Glutamatergic neuron (in vitro differentiated cells): ENCODE data around the gene VWA2. TPM values are rescaled to one million over a fixed set of nuclear protein-coding genes. Genes with fewer than 3 reads are reported as not detected.

Experiments
- DNase-seq: peaks from one replicate; pipeline ENCODE4 v3.0.0; 2022
- H3K27ac Mint-ChIP-seq: one replicate; pipeline ENCODE4 v1.8.0; 2020; ENCODE audit warnings: mild to moderate bottlenecking, mixed read lengths, inconsistent platforms; ENCODE audit not compliant: unreplicated experiment
- H3K27me3 Mint-ChIP-seq: one replicate; pipeline ENCODE4 v1.8.0; 2020; ENCODE audit warnings: mild to moderate bottlenecking, moderate library complexity, mixed read lengths, inconsistent platforms; ENCODE audit not compliant: unreplicated experiment
- H3K36me3 Mint-ChIP-seq: one replicate; pipeline ENCODE4 v1.8.0; 2020; ENCODE audit warnings: mild to moderate bottlenecking, mixed read lengths, inconsistent platforms; ENCODE audit not compliant: unreplicated experiment
- H3K4me1 Mint-ChIP-seq: one replicate; pipeline ENCODE4 v1.8.0; 2020; ENCODE audit warnings: mild to moderate bottlenecking, low read depth, mixed read lengths, inconsistent platforms; ENCODE audit not compliant: unreplicated experiment
- H3K4me3 Mint-ChIP-seq: one replicate; pipeline ENCODE4 v1.8.0; 2020; ENCODE audit warnings: mild to moderate bottlenecking, mixed read lengths, inconsistent platforms; ENCODE audit not compliant: unreplicated experiment
- H3K9me3 Mint-ChIP-seq: one replicate; pipeline ENCODE4 v1.8.0; 2020; ENCODE audit warnings: mild to moderate bottlenecking, moderate library complexity, mixed read lengths, inconsistent platforms; ENCODE audit not compliant: unreplicated experiment
- total RNA-seq: library from RNA; stranded (reverse); fragmentation: NEBNext Ultra II Directional; extraction: Animal tissue kit (Norgen Biotek cat#: 25700); gene quantifications from one replicate; pipeline ENCODE4 v1.2.1, GENCODE V29; 2021; ENCODE audit not compliant: unreplicated experiment
- TF ChIP-seq, protein P1 (sequence below): fragments of 200-600 bp; sonication (generic); IDR thresholded peaks from one replicate; pipeline ENCODE4 v1.5.0; 2021; ENCODE audit not compliant: partially characterized antibody, unreplicated experiment

Gene VWA2
- total RNA-seq, 1 donor from 2014 or later = not detected

GRCh38 chr10:114278140-114278883 is 39.3 kb downstream of the VWA2 start:
- Mint-ChIP-seq H3K9me3 (peaks cover 1% of the 10 kb centered on the region), H3K36me3 (no peaks in the 10 kb centered on the region), H3K4me1 (no peaks in the 10 kb centered on the region), H3K27me3 (peaks cover 5% of the 10 kb centered on the region), H3K27ac (no peak overlapping the region), H3K4me3 (no peak overlapping the region)
- TF ChIP-seq, protein P1, sequence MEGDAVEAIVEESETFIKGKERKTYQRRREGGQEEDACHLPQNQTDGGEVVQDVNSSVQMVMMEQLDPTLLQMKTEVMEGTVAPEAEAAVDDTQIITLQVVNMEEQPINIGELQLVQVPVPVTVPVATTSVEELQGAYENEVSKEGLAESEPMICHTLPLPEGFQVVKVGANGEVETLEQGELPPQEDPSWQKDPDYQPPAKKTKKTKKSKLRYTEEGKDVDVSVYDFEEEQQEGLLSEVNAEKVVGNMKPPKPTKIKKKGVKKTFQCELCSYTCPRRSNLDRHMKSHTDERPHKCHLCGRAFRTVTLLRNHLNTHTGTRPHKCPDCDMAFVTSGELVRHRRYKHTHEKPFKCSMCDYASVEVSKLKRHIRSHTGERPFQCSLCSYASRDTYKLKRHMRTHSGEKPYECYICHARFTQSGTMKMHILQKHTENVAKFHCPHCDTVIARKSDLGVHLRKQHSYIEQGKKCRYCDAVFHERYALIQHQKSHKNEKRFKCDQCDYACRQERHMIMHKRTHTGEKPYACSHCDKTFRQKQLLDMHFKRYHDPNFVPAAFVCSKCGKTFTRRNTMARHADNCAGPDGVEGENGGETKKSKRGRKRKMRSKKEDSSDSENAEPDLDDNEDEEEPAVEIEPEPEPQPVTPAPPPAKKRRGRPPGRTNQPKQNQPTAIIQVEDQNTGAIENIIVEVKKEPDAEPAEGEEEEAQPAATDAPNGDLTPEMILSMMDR = no peak
- DNase-seq = no peak

- no peak for DNase-seq
- Mint-ChIP-seq H3K9me3 (peaks cover 1% of the 10 kb centered on the region), H3K36me3 (no peaks in the 10 kb centered on the region), H3K4me1 (no peaks in the 10 kb centered on the region), H3K27ac (no peak overlapping the region), H3K27me3 (peaks cover 5% of the 10 kb centered on the region), H3K4me3 (no peak overlapping the region)
- TF ChIP-seq, protein P1 = no peak
These were observed 39.8 kb downstream of the VWA2 start for GRCh38 chr10:114278884-114279191.

- H3K36me3 Mint-ChIP-seq = no peaks in the 10 kb centered on the region
- peaks cover 1% of the 10 kb centered on the region for H3K9me3 Mint-ChIP-seq
- no peak overlapping the region for H3K27ac Mint-ChIP-seq
- peaks cover 5% of the 10 kb centered on the region for H3K27me3 Mint-ChIP-seq
- TF ChIP-seq, protein P1 = no peak
- H3K4me1 Mint-ChIP-seq = no peaks in the 10 kb centered on the region
- no peak for DNase-seq
- no peak overlapping the region for H3K4me3 Mint-ChIP-seq
These were observed 40.2 kb downstream of the VWA2 start for GRCh38 chr10:114279289-114279688.

DNA sequence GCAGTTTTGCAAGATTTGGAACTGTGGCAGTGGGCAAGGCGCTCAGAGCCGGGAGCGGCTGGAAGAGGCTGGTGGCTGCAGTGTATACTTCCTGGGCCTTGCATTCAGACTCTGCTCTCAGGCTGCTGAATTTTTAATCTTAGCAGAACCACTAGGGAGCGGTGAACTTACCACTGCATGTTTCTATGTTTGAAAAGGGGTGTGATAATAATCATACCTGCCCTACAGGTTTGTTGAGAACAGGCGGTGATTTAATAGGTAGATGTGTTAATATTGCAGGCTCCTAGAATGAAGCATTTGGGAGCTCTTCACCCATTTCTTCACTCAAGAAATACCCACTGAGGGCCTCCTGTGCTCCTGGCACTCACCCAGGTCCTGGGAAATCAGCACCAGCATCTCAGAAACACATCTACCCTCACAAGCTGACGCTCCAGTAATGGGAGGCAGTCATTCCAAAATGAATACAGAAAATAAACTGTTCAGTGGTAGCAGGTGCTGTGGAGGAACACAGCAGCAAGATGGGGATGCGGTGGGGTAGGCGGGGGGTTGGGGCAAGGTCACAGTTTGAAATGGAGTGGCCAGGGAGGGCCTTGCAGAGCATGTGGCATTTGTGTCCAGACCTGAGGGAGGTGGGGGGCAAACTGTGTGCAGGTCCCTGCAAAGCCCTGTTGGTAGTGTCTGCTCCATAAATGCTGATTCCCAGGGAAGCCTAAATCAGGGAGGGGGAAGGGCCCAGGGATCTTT is 41.0 kb downstream of the VWA2 start:
- Mint-ChIP-seq H3K4me1 (no peaks in the 10 kb centered on the region), H3K27me3 (peaks cover 5% of the 10 kb centered on the region), H3K4me3 (no peak overlapping the region), H3K27ac (peak overlapping the region; percentile 31), H3K36me3 (no peaks in the 10 kb centered on the region), H3K9me3 (peaks cover 1% of the 10 kb centered on the region)
- TF ChIP-seq, protein P1 = no peak
- no peak for DNase-seq

- H3K4me1 Mint-ChIP-seq = no peaks in the 10 kb centered on the region
- H3K27me3 Mint-ChIP-seq = peaks cover 5% of the 10 kb centered on the region
- TF ChIP-seq, protein P1 = no peak
- no peaks in the 10 kb centered on the region for H3K9me3 Mint-ChIP-seq
- no peak for DNase-seq
- no peaks in the 10 kb centered on the region for H3K36me3 Mint-ChIP-seq
- no peak overlapping the region for H3K4me3 Mint-ChIP-seq
- no peak overlapping the region for H3K27ac Mint-ChIP-seq
These were observed 42.0 kb downstream of the VWA2 start for GRCh38 chr10:114281006-114281405.
